ENCODE results near the gene WDR41.
"Not testable (repeated sequence)": the region's sequence is repeated elsewhere in the genome, so short reads cannot be mapped to it uniquely, and the experiment has no call there.

WDR41 gene, protein sequence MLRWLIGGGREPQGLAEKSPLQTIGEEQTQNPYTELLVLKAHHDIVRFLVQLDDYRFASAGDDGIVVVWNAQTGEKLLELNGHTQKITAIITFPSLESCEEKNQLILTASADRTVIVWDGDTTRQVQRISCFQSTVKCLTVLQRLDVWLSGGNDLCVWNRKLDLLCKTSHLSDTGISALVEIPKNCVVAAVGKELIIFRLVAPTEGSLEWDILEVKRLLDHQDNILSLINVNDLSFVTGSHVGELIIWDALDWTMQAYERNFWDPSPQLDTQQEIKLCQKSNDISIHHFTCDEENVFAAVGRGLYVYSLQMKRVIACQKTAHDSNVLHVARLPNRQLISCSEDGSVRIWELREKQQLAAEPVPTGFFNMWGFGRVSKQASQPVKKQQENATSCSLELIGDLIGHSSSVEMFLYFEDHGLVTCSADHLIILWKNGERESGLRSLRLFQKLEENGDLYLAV

GRCh38 chr5:77491783-77492652 lies at the start of gene WDR41:
WDR41 (minus strand) TSS chr5:77492316; CDS start chr5:77492220, 96 bp downstream.
- peak; percentile 81 for DNase-seq (ENCODE audit: low read depth)

DNA sequence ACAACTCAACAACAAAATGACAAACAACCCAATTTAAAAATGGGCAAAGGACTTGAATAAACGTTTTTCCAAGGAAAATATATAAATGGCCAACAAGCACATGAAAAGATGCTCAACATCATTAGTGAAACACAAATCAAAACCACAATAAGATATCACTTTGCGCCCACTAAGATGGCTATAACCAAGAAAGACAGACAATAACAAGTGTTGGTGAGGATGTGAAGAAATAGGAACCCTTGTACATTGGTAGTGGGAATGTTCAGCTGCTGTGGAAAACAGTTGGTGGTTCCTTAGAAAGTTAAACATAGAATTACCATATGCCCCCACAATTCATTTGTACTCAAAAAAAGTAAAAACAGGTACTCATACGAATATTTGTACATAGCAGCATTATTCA lies 39.2 kb upstream of the WDR41 start:
- DNase-seq (ENCODE audit: low read depth), result no peak

- no peak for DNase-seq (ENCODE audit: low read depth)
These were observed 26.2 kb upstream of the WDR41 start for GRCh38 chr5:77518304-77518703.

GRCh38 chr5:77514457-77514856 lies 22.3 kb upstream of the WDR41 start:
- no peak for DNase-seq (ENCODE audit: low read depth)

DNA sequence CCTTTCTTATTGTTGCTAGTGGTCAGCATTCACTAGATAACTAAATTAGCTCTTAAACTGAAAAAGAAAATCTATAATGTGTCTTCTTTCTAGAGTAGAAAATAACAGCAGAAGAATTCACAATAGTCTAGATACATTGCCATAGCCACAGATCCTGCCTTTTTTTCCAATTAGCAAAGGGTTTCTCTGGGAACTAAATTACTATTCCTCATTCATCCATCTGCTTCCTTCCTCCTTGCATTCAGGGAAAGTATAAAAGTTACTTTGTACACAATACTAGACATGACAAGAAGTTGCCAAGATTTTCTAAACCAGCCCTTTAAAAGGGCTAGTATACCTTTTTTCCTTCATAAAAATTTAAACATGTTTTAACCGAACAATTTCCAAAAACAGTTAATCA lies 21.2 kb upstream of the WDR41 start:
- DNase-seq (ENCODE audit: low read depth), result no peak

DNA sequence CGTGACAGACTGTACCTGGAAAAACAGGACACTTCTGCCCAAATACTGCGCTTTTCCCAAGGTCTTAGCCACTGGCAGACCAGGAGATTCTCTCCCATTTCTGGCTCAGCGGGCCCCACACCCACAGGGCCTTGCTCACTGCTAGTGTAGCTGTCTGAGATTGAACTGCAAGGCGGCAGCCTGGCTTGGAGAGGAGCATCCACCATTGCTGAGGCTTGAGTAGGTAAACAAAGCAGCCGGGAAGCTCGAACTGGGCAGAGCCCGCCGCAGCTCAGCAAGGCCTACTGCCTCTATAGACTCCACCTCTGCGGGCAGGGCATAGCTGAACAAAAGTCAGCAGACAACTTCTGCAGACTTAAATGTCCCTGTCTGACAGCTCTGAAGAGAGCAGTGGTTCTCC lies 9.0 kb upstream of the WDR41 start:
- DNase-seq (ENCODE audit: low read depth), result not testable (repeated sequence)

DNA sequence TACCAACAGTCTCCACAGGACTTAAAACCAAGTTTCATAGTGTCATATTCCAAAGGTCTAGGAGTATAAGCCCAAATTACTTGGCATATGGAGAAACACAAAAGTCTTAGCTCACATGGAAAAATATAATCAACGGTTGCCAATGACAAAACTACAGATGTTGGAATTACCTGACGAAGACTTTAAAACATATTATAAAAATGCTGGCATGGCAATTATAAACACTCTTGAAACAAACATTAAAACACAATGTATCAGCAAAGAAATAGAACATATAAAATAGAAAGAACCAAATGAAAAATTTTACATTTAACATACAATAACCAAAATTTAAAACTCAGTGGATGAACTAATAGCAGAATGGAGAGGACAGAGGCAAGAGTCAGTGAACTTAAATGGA lies 7.9 kb upstream of the WDR41 start:
- DNase-seq (ENCODE audit: low read depth), result no peak

- no peak for DNase-seq (ENCODE audit: low read depth)
These were observed 7.3 kb upstream of the WDR41 start for GRCh38 chr5:77499441-77499840.

- DNase-seq (ENCODE audit: low read depth), result no peak
These were observed 6.8 kb upstream of the WDR41 start for GRCh38 chr5:77498952-77499351.

DNA sequence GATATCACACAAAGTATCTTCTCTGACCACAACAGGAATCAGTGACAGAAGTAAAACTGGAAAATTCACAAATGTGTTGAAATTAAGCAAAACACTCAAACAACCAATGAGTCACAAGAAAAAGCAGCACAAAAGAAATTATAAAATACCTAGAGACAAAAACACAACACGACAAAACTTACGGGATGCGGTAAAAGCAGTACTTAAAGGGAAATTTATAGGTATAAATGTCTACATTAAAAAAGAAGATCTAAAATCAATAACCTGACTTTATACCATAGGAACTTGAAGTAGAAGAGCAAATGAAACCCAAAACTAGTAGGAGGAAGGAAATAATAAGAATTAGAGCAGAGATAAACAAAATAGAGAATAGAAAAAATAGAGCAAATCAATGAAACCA lies 2.8 kb upstream of the WDR41 start:
- no peak for DNase-seq (ENCODE audit: low read depth)

DNA sequence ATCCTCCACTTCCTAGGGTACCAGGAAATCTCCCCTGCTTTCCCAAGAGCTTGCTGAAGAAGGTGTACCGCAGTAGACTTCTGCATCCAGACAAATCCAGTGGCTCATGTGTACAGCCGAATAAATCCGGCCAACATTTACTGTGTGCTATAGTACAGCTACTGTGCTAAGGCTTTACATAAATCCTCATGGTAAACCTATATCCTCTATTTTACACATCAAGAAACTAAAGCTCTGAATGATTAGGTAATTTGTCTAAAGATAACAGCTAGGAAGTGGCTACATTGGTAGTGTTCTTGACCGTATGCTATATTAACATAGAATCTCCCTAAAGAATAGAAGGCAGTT lies 511 bp upstream of the WDR41 start:
- no peak for DNase-seq (ENCODE audit: low read depth)

DNA sequence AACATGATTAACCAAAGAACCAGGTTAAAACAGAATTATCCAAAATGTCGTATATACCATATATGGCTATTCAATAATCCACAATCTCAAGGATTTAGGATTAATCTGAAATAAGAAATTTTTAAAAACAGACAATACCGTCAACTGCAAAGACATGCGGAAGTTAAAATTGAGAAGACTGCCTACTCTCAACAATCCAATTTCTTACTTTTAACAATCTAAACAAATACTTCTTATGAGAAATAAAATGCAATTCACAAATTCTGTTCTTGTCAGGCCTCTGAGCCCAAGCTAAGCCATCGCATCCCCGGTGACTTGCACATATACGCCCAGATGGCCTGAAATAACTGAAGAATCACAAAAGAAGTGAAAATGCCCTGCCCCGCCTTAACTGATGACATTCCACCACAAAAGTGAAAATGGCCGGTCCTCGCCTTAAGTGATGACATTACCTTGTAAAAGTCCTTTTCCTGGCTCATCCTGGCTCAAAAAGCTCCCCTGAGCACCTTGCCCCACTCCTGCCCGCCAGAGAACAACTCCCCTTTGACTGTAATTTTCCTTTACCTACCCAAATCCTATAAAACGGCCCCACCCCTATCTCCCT lies 1.3 kb downstream of the WDR41 start:
- DNase-seq (ENCODE audit: low read depth), result not testable (repeated sequence)

DNA sequence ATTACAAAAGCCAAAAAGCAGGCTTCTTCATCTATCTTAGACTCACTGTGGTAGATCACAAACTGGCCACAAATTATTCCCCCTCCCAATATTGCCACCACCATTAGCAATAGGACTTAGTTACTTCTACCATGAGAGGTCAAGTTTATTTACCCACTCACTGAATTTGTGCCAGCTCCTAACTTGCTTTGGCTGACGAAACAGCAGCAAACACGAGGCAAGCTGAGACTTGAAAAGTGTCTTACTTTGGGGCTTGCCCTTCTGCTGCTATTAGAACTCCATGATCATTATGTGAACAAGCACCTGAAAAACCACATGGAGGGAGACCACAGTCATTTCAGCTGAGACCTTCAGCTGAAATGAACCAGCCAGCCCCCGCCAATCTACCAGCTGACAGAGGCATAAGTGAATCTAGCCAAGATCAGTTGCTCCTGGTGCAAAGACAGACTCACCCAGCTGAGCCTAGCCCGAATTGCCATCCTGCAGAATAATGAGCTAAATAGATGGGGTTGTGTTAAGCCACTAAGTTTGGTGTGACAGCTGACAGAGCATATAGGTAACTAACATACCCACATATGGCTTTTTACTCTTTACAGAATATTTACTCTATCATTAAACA lies 5.7 kb downstream of the WDR41 start:
- DNase-seq (ENCODE audit: low read depth), result no peak

- no peak for DNase-seq (ENCODE audit: low read depth)
These were observed 8.4 kb downstream of the WDR41 start for GRCh38 chr5:77483682-77484081.

- not testable (repeated sequence) for DNase-seq (ENCODE audit: low read depth)
These were observed 17.1 kb downstream of the WDR41 start for GRCh38 chr5:77475041-77475440.

GRCh38 chr5:77468875-77469274 lies 23.2 kb downstream of the WDR41 start:
- not testable (repeated sequence) for DNase-seq (ENCODE audit: low read depth)

GRCh38 chr5:77463905-77464304 lies 28.2 kb downstream of the WDR41 start:
- DNase-seq (ENCODE audit: low read depth), result no peak

DNA sequence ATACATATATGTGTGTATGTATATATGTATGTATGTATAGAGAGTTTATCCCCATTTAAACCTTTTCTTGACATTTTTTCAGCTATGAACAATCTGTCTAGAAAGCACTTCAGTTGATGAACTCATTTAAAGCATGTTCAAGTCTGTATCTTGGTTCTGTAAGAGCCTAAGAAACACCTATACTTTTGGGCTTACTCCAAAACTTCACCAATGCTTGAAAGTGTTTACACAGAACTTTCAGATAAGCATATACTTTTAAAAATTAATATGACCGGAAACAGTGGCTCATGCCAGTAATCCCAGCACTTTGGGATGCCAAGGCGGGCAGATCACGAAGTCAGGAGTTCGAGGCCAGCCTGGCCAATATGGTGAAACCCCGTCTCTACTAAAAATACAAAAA lies 30.8 kb downstream of the WDR41 start:
- no peak for DNase-seq (ENCODE audit: low read depth)

DNA sequence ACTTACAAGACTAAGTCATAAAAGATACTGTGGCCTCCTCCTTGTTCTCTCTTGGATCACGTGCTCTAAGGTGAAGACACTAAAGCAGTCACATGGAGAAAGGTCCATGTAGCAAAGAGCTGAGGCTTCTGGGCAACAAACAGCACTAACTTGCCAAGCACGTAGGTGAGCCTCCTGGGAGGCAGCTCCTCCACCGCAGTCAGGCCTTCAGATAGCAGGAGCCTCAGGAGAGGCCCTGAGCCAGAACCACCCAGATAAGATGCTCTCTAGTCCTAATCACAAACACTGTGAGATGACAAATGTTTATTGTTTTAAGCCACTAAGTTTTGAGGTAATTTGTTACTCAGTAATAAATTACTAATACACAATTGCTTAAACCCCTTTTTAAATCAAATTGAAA lies 38.0 kb downstream of the WDR41 start:
- no peak for DNase-seq (ENCODE audit: low read depth)

GRCh38 chr5:77452351-77452750 lies 39.8 kb downstream of the WDR41 start:
- DNase-seq (ENCODE audit: low read depth), result no peak

DNA sequence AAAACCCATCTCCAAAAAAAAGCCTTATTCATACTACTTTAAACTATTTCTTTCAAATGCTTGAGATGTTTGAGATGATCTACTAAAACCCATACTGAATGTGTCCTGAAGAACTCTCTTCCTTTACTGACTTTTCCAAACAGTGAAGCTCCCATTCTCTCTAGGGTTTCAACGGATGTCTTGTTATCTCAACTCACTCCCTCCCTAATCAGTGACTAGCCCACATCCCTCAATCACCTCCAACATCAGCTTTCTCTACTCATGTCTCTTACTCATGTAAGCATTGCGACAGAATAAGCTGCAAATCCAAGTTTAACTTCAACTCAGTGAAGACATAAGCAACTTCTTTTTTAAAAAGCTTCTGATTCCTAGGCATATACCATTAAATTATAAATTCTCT lies 42.1 kb downstream of the WDR41 start:
- DNase-seq (ENCODE audit: low read depth), result no peak

DNA sequence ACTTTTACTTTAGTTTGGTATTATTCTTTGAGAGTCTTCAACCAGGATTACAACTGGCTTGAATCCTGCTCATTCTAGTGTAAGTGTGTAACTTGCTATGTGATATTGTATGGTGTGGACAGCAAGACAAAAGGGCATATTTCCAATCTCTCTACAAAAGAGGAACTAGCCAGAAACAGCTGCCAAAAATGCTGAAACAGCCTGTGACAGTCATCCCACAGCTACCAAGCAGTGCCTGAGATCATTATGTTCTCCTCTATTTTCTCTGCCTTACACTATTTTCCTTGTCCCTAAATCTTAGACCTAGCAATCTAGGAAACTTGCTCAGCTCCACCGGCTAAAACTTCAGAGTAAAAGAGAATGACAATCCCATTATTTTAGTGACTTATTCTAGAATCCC lies 42.8 kb downstream of the WDR41 start:
- DNase-seq (ENCODE audit: low read depth), result no peak
